GDM1 (cell line): ENCODE results near the gene RUNX1.

Experiments
- DNase-seq: peaks from one replicate; lab custom pipeline; 2025; lab: John Stamatoyannopoulos, UW

Gene RUNX1

DNA sequence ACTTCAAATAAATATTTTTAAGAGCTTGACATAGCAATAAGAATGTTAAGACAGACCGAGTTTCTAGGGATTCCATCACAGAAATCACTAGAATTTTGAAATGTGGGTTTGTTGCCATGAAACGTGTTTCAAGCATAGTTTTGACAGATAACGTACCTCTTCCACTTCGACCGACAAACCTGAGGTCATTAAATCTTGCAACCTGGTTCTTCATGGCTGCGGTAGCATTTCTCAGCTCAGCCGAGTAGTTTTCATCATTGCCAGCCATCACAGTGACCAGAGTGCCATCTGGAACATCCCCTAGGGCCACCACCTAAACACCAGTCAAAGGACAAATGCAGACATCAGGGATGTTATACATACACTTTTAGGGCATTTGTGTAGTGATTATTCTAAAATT is 168.7 kb downstream of the RUNX1 start:
- DNase-seq = no peak

DNA sequence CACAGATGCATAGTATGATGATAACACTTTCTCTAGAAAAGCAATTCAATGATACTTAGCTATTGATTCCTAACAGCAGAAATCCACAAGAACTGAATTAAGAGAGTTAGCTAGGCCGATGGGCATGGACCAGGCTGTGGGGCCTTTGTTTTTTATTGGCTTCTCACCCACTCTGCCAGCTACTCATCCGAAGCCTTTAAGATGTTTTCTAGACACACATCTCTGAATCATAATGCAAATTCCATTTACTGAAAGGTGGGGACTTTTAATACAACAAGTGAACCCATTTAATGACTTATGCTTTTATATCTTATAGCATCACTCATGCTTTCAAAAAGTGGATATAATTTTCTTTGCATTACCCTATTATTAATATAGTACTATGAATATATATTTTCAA is 170.2 kb downstream of the RUNX1 start:
- no peak for DNase-seq

DNA sequence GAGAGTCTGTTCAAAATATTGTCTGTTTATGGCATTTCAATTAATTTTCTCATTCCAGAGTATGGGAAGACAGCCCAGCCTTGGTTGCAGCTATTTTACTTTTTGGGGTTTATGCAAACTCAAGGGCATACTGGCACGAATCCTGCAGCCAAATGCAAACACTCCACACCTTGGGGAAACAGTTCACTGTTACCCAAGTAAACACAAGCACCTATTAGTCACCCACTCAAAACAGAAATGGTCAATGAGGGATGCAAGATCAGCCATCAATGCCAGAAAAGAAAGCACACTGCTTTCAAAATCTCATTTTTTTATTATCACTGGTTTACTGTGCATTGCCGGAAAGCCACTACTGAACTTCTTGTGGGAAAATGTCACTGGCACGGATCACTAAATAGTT is 170.6 kb downstream of the RUNX1 start:
- no peak for DNase-seq

DNA sequence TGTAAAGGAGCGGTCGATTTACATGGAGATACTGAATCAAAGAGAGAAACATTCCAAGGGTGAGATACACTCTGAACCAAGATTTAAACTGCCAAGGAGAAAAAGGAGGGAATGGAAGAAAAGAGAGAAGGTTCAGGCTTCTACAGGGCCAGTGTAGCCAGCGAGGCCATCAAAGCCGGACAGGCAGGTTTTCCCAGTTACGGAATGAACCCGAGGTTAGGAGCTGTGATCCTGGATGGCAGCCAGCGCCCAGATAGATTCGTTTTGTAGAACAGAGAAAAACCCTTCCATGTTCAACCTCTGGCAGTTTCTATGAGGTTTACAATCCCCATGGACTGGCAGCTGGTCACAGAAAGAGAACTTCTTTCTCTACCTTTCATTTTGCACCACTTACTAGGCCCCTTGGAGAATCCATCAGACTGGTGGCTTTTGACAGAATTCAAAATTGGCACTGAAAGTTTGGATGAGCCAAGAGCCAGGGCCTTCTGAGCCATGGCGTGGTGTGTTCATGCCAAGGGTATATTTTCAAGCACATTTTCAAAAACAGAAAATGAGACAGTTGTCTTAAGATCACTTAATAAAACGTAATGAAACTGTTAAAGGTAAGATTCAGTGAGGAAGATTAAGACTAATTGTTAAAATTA is 171.5 kb downstream of the RUNX1 start:
- no peak for DNase-seq

DNA sequence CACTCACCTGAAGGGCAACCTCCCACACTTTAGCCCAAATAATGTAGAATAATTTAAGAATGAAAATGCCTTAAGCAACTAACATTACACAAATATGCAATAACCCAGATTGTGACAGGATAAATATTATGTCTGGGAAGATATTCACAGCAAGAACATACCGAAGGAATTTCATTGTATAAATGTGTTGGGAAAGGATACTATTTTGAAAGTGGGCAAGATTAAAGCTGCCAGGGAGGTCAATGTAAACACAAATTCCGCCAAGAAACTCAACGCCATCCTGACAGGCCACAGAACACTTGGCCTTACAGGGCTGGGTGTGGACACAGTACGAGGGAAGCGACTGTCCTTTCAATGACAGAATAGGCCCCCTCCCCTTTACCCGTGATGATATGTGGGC is 173.3 kb downstream of the RUNX1 start:
- no peak for DNase-seq

DNA sequence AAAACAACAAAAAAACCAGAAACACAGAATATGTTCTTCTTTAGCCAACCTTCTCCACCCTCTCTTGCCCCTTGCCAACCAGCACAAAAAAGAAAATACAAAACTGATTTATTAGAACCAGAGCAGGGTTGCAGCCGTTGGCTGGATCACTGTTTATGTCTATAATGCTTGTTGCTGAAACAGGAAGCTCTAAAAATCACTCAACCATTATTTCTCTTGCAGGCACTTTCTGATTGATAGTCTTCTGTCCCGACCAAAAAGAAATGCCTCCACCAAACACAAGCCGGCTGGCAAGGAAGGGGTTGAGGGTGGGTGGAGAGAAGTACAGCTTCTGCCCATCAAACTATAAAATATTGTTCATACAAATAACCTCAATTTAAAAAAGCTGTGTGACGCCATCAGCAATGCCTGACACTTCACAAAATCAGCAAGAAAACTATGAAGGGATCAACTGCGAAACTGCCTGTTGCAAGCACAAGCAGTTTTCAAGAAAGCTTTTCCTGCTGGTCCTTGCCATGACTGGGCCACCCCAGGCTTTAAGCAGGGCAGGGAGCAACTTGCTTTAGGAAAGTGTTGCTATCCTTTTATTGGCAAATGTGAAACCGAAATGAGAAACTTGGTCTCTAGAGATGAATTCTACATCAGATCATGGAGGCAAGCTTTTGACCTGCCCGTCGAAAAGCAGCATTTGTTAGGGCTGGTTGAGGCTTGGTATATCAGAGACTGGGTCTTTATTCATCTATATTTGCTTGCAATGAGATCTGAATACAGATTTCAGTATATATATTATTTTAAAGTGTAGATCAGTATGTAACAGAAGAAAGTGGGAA is 174.2 kb downstream of the RUNX1 start:
- no peak for DNase-seq

DNA sequence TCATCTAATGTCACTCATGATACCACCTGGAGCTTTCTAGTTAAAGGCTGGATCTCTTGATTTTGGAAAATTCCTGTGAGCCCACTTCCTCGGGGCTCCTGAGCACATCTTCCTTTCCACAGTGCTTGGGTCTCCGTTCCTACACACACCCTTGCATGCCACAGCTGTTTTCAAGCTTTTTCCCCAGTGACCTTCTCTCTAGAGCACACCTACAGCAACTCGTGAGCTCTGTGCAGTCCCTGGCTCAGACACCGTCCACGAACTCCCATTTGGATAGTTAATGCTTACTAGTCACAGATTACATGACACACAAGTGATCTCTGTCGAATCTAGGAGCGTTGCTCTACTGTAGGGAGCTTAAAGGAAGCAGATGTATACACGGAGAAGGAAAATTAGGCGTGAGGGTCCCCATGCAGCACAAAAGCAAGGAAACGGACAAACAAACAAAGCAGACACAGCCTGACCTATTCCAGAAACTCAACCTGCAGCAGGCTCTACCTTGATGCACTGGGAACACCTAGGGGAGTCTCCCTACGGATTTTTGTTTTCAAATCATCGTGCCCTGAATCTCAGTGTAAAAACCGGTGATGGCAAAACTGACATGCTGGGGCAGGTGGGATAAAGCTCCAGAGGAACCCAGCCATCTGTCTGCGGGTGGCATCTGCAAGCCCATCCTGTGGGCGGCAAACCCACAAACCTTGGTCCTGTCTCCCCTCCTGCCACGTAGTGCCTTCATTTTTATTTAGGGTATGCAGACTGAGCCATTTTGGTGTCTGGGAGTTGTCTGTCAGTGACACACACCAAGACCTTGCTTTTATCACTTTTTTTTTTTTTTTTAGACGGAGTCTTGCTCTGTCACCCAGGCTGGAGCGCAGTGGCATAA is 177.8 kb downstream of the RUNX1 start:
- no peak for DNase-seq

DNA sequence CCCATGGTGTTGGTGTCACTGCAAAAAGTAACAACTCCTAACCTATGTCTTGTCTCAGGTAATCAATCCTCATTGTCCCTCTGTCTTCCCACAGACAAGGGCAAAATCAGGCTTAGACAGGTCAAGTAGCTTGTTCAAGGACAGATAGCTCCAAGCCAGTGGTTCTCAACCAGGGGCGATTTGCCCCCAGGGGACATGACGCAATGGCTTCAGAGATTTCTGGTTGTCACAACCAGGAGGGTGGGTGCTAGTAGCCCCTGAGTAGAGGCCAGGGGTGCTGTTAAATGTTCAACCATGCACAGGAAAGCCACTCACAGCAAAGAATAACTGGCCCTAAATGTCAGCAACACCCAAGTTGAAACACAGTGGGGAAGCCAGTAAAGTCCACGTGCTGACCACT is 178.9 kb downstream of the RUNX1 start:
- DNase-seq = no peak

DNA sequence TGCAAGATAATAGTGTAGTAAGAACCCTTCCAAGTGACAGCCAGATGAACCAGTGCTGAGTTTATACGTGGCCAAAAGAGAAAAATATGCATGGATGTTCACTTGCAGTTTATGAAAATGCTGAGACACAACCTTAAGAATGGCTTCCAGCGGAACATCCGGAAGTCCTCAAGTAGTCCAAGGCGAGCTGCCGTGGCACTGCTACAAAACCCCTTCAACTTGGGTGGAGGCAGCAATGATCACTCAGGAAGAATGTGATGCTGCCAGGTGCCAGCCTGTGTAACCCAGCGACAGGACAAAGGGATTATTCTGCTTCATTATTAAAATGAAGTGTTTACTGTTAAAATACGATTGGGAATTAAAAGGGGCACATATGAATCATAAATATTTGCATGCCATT is 179.6 kb downstream of the RUNX1 start:
- no peak for DNase-seq

DNA sequence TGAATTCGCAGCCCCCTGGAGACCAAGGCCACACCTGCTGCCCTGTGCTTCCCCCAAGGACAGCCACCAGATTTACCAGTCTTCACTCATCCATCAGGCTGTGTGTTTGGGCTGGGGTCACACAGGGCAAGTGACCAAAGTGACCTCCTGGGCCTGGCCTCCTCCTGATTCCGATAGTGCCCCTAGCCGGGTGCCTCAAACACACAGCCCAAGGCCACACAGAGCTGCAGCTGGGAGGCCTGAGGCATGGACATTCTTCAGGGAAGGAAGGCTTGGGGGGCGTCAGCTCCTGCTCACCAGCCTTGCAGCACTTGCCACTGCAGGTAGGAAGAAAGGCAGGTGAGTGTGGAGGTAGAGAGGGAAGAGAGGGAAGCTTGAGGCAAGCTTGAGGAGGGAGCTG is 181.3 kb downstream of the RUNX1 start:
- DNase-seq = no peak

DNA sequence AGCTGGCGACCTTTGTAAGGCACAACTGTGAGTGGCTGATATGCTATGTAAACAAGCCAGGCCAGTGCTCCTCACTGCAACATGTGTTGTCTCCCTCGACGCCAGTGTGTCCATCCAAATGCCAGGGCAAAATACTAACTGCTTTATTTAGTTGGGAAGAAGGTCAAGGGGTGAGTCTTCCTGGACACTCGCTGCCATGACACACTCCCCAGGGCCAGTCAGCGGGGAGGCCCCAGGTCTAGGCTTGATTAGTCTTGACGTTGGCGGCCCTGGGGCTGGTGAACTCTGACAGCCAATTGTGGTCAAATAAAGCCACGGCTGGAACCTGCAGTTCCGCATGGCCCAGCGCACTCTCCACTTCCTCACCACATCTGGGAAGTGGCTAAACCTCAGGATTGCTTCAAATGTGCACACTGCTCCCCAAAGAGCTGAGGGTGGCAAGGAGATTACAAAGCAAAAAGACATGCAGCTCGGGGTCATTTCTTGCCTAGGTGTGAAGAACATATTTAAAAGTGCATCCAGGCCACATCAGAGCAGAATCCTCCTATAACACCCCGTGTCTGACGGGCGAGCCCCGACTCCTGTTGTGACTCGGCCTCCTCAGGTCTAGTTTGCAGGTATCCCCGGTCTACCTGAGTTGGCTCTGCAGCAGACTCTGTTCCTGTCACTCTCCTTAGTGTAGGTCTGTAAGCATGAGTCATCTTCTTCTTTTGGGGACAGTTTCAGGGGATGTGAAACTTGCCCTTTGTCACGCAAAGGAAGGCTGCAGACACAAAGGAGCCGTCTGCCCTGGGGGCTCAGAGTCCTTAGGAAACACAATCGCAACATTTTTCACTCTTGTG is 183.5 kb downstream of the RUNX1 start:
- DNase-seq = peak; percentile 56

DNA sequence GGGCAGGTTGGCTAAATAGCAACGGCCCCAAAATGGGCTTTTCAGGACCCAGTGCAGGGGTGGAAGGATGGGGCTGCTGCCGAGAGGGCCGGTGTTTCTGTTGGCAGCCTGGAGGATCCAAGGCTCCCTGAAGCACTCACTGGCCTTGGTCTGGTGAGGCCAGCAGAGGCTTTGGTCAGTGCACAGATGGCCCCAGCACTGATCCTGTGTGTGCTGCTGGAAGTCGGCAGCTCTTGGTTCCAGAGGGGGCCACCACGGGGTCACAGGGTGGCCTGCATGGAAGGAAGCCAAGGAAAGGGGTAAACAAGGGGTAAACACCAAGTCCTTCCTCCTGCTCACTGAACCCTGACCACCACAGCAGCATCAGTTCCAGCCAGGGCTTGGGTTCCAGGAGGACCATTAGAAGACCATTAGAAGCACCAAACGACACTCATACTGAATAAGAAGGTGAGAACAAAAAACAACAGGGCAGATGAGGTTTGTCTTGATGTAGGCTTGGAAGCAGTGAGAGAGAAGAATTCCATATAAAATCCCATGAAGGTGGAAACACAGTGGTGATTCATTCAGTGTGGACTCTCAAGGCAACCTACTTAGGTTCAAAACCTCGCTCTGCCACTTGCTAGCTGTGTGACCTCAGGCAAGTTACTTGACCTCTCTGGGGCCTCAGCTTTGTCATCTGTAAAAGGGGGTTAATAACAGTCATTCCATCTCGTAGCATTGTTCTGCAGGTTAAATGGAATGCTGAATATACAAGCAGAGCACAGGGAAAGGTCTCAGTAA is 184.5 kb downstream of the RUNX1 start:
- no peak for DNase-seq

DNA sequence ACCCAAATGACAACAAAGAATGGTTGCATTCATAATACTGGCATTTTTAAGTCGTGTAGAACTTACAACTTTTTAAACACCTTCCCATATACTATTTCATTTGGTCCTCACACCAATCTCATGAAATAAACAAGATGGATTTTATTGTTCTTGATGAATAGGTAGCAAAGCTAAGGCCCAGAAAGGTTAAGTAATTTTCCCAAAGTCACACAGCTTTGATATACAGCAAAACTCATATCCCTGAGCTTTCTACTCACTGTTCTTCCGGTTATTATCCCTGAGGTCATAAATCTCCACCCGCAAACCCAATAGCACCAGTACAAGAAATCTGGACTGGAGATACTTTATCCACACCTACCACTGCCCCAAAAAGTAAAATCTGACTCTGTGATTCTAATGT is 186.2 kb downstream of the RUNX1 start:
- no peak for DNase-seq

DNA sequence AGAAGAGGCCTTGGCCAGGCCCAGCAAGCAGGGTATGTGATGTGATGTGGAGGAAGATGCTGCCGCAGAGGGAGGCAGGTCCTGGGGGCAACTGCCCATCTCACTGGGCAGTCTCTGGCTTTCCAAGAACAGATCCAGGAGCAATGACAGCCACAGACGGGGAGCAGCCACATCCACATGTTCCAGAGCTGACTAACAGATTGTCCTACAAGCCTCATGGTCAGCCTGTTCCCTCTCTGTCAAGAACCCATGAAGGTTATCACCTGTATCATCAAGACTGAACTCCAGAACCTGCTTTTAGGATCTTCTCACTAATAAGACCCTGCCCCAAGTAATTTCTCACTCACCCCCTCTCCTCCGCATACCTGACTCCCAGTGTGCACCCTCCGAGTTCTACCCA is 187.8 kb downstream of the RUNX1 start:
- no peak for DNase-seq

DNA sequence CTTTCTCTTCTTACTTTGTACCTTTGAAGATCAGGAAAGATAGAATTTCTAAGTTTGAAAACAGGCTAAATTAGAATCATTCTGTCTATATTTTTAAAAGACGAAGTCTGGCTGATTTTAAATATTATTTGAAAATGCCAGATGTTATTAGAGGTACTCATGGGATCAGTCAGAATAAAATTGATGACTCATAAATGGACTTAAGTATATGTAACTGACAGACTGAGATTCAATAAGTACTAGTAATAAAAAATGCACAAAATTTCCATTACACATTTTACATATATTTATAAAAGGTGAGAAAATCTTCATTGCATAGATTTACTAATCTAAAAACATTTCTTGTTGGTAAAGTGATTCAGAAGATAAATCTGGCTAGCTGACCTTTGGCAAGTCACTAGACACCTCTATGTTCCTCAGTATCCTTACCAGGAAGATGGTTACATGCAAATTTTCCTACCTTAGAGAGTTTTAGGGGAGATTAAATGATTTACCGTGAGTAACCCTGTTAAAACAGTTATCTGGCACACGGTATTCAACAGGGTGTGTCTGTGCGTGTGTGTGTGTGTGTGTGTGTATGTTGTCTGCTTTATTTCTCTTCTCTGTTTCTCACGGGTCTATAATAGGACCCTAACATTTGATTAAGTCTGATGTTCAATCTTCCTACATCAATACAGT is 189.0 kb downstream of the RUNX1 start:
- DNase-seq = no peak

DNA sequence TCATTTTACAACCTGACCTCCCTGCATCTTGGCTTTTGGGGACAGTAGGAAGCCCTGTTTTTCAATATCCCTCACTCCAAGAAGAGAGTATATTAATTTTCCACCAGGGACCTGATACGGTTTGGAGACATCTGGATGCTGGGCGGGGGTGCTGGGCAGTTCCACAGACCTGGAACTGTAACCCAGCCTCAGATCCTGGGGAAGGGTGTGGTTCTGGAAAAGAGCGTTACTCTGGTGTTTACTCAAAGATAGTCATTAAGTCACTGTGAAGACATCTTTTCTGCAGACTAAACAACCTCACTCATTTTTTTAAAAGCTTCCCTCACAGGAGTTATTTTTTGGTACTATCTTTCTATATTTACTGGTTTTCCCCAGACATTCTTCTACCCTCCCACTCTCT is 190.5 kb downstream of the RUNX1 start:
- no peak for DNase-seq

DNA sequence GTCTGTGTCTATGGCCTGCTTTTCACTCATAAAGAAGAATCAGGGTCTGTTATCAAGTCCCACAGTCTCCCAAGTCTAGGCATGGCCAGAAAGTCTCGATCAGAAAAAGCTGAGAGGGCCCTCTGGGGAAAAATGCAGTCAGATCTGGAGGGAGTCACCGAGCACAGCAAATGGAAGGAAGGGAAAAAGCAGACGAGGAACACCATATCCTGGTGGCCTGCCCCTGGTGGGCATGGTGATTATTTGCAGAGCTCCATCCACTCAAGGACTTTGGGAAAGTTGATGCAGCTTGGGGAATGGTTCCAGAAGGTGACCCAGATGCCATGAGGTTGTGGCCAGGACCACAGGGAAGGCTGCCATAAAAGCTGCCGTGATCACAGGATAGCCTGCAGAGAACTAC is 191.2 kb downstream of the RUNX1 start:
- DNase-seq = no peak

DNA sequence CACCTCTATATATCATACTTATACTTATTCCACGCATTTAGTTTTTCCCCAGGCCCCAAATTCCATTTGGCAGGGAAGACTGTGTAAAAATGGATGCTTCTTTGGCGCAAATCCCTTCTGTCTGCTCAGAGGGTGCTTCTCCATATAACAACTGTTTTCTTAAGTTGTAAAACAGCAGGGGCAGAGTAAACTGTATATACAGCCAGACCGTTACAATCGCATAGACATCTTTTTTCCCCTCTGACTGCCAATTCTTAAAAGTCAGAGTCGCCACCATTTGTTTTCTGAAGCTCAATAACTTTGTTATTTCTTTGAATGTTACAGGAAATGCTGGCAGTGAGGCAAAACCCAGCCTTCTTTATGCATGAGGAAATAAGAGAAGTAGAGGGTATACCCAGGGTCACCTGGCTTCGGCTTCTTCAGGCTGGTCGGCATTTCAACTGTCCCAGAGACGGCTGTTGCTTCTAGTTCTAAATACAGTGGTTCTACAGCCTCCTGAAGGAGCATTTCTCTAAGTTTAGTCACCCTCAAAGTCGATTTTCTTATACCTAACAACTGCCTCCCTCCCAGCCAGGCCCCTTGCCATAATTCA is 191.9 kb downstream of the RUNX1 start:
- DNase-seq = no peak

DNA sequence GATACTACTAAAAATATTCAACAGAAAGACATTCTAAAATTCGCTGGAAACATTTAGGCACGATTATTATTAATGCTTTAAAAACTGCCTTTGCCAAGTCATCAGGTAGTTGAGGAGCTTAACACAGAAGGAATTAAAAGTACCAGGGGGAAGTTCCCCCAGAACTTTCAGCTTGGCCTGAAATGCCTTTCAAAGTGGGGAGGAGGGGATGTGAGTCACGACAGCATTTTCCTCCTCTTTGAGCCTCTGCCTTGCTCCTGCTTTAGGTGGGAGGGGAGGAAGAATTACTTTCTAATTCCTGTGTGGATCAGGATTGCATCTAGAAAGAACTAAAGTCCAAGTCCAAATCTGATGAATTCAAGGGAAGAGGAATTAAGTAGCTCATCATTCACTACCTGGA is 196.7 kb downstream of the RUNX1 start:
- DNase-seq = no peak

DNA sequence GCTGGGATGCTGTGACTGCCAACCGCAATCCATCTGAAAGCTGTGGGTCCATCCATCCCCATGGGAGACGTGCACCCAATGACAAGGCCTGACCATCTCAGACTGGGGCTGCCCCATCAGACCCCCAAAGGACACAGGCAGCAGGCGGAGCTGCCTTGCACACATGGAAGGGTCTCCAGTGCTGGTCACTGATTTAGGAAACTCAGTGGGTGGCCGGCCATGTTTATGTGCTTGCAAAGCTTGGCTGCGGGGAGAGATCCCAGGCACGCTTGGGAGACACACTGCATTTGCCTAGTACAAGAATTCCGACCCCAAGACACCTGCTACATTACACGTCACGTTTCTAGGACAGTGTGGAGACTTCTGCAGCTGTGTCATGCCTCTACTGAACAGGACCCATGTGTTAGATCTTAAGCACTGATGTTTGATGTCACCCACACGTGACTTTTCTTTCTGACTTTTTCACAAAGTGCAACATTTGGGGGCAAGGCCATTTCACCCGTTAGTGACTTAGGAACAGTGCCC is 198.9 kb downstream of the RUNX1 start:
- no peak for DNase-seq
